LNCAP (cell line): ENCODE measurements around the gene AQP1.

Source experiments
- CTCF ChIP-seq: fragments of 450-650 bp; IDR thresholded peaks from 2 replicates; pipeline ENCODE4 v1.5.1; 2017; ENCODE audit warnings: mild to moderate bottlenecking

AQP1 gene

GRCh38 chr7:30973791-30974604 lies 62.3 kb downstream of the AQP1 start:
- no peak for TF ChIP-seq CTCF

- TF ChIP-seq CTCF = peak; percentile 83
These were observed 63.1 kb downstream of the AQP1 start for GRCh38 chr7:30974605-30975255.
